HG03175 (cell line): Measurements from ENCODE around the gene NAA20.

Experiments used
- ATAC-seq: cut with Tn5 transposase; IDR thresholded peaks from one replicate; pipeline ENCODE4 v1.9.1; 2021; ENCODE audit warnings: mild to moderate bottlenecking, moderate library complexity; ENCODE audit not compliant: unreplicated experiment

The NAA20 gene

DNA sequence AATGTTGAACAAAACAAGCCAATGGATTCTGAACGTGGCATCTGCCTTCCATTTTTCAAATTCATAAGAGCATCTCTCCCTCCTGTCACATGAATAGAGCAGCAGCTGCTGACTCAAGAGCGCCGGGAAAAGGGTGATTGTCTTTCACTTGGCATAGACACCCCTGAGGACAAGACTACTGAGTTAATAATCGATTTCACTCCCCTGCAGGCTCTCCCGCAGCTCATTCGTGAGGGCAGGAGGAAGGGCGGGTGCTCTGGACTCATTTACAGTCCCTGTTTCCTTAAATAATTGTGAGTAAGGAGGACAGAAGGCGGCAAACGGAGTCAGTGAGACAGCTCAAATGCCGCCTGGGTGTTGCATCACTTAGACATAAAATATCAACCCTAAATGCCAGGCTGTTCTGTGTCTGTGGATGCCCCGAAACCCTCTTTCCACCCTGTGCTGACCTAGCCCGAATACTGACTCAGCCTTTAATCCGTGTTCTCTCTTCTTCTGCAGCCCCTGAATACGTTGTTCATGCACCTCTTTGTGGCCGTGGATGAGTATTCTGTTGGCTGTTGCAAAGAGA, 56.7 kb downstream of the NAA20 start:
- ATAC-seq, result no peak

DNA sequence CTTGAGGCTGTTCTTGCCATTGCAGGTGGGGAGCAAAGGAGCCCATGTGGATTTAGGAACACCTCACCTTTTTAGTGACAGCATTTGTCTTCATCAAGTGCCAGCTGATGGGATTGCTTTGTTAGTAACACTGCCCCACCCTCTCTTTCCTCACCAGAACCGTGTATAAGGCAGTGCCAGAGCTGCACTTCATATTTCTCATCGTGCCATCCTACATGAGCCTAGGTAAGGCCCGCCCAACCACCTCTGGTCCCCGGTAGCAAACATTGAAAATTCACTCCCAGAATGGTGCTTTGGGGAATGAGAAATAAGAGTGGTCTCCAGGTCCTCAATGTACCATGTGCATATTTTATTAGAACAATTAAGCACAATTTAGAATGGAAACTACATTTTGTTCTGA, 57.9 kb downstream of the NAA20 start:
- ATAC-seq, result no peak

DNA sequence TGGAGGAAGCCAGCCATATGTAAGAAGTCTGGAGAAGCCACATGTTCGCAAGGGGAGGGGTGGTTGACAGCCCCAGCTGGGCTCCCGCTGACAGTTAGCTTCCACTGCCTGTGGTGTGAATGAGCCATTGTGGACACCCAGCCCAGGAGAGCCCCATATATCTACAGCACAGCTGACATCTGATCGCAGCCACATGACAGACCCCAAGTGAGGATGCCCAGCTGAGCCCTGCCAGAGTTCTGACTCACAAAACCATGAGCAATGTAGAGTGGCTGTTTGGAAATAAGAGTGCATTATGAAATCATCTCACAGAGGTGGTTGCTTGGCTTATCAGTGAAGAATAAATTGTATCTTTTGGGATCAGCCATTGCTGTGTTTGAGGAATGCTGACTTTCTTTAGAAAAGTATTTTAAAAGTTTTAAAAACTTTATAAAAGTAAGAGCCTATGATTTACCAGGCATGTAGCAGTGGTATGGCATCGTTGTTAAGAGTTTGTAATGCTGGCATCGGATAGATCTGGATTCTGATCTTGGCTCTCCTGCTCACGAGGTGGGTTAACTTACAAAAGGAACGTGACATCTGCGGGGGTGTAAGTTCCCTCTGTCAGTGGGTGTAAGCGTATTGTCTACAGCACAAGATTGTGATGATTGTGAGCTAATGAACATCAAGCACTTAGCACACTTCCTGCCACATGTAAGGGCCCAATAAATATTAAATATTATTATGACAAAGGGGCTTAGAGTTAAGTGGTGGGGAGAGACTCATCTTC, 59.3 kb downstream of the NAA20 start:
- ATAC-seq, result no peak

DNA sequence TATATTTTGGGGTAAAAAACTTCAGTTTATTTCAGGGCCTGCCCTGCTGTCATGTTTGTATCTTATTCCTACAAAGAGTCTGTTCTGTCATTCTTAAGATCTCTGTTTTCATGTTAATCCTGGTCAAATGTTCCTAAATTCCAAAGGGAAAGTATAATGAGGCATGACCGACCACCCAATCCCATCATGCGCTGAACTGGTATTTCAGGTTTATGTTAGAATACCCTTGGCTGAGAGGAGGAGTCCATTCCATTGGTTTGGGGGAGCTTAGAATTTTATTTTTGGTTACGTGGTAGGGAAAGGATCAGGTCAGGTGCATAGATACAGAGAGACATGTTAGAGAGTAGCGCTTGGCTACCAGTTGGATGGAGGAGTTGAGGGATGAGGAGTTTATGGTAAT, 60.9 kb downstream of the NAA20 start:
- ATAC-seq, result no peak

DNA sequence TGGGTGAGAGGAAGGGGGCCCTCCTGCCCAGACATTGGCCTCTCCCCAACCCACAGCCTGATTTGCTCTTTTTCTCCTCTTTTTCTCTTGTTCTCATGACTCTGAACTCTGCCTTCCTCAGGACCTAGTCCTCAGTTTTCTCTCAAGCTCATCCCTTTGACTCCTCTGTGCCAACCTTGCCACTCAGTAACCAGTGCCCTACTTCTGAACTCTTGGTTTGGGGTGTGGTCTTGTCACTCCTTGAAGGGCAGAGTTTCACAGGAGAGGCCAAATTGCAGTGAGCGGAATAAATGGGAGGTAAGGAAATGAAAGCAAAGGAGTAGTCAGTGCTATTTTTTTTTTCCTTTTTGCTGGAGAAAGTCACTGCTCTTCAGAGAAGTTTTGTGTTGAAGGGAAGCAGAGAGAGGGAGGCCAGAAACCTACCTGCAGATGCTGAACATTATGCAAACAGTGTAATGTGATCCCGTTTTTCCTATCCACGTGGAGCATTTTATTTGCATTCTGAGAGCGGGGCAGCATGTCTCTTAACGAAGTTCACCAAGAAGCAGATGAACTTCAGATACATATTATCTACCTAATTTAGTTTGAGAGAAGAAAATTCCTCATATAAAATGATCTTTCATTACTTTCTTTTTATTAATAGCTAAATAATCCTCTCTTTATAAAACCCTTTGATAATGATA, 62.1 kb downstream of the NAA20 start:
- no peak for ATAC-seq
